Mesothelial cell of epicardium (in vitro differentiated cells): Measurements from ENCODE around the gene RASGRF2. TPM values are rescaled to one million over a fixed set of nuclear protein-coding genes. Genes with fewer than 3 reads are reported as not detected.

Experiments used
- DNase-seq, 2 experiments: peaks; one replicate each; pipeline ENCODE4 v3.0.0; 2021; ENCODE audit warnings: low spot score in 2 of 2; ENCODE audit not compliant: unreplicated experiment in 2 of 2
- H3K27ac Mint-ChIP-seq: 2 replicates; pipeline ENCODE4 v1.8.0; 2021; ENCODE audit warnings: mixed read lengths
- H3K27me3 Mint-ChIP-seq: 2 replicates; pipeline ENCODE4 v1.8.0; 2021; ENCODE audit warnings: low read depth, mixed read lengths
- H3K36me3 Mint-ChIP-seq: 2 replicates; pipeline ENCODE4 v1.8.0; 2021; ENCODE audit warnings: mixed read lengths
- H3K4me1 Mint-ChIP-seq: 2 replicates; pipeline ENCODE4 v1.8.0; 2021; ENCODE audit warnings: mixed read lengths
- H3K4me3 Mint-ChIP-seq: 2 replicates; pipeline ENCODE4 v1.8.0; 2021; ENCODE audit warnings: mild to moderate bottlenecking, moderate library complexity, mixed read lengths
- H3K9me3 Mint-ChIP-seq: 2 replicates; pipeline ENCODE4 v1.8.0; 2021; ENCODE audit warnings: mixed read lengths
- CTCF ChIP-seq: fragments of 200-600 bp; sonication (generic); IDR thresholded peaks from one replicate; pipeline ENCODE4 v1.5.0; 2021; ENCODE audit warnings: antibody characterized with exemption; ENCODE audit not compliant: unreplicated experiment
- total RNA-seq: library from RNA; stranded (reverse); gene quantifications from 3 replicates; pipeline ENCODE4 v1.2.1, GENCODE V29; 2021

The RASGRF2 gene
- total RNA-seq, 1 donor from 2014 or later, result 5.7 TPM

DNA sequence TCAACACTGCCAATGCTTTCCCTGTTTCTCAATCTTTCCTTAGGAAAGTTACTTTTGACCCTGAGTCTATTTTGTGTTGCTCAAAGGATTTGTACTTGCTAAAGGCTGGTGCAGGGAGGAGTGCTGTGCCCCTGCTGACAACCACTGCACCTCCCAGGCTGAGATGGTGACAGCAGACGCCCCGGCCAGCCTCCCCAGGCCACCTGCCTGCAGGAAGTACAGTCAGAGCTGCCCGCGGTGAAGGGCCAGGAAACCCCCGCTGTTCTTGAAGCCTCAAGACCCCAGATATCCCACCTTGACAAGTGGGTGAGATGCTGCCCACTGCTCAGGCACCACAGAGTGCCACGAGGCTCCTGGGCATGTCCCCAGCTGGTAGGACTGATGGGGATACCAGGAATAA, 228.8 kb downstream of the RASGRF2 start:
- no peaks in the 10 kb centered on the region for H3K27me3 Mint-ChIP-seq
- H3K27ac Mint-ChIP-seq, result no peak overlapping the region
- H3K4me3 Mint-ChIP-seq, result no peak overlapping the region
- DNase-seq, result no peak
- peaks cover 39% of the 10 kb centered on the region for H3K4me1 Mint-ChIP-seq
- no peak for TF ChIP-seq CTCF
- H3K9me3 Mint-ChIP-seq, result no peaks in the 10 kb centered on the region
- H3K36me3 Mint-ChIP-seq, result no peaks in the 10 kb centered on the region

DNA sequence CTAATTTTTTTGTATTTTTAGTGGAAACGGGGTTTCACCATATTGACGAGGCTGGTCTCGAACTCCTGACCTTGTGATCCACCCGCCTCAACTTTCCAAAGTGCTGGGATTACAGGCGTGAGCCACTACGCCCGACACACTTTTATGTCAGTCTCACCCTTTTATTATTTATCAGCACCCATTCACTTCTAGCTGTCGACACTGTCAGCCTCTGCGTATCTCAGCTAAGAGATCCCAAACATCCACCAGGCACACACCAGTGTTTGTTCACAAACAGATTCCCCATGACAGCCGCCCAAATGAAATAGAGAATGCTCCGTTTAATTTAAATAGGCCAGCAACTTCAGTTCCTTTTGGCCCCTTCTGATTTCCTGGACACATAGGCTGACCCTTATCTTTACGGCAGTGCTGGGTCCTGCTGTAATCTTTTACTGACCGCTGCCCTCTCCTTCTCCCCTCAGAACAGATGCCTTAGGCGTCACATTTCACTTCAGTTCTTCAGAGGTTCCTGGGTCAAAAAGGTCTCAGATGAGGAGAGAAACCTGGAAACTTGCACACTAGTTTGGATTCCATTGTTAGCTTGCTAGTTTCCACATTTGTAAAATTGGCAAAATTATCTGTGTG, 229.8 kb downstream of the RASGRF2 start:
- no peaks in the 10 kb centered on the region for H3K27me3 Mint-ChIP-seq
- no peak overlapping the region for H3K4me3 Mint-ChIP-seq
- no peak for DNase-seq
- H3K9me3 Mint-ChIP-seq, result no peaks in the 10 kb centered on the region
- no peak for TF ChIP-seq CTCF
- H3K4me1 Mint-ChIP-seq, result peaks cover 34% of the 10 kb centered on the region
- H3K36me3 Mint-ChIP-seq, result no peaks in the 10 kb centered on the region
- H3K27ac Mint-ChIP-seq, result no peak overlapping the region

DNA sequence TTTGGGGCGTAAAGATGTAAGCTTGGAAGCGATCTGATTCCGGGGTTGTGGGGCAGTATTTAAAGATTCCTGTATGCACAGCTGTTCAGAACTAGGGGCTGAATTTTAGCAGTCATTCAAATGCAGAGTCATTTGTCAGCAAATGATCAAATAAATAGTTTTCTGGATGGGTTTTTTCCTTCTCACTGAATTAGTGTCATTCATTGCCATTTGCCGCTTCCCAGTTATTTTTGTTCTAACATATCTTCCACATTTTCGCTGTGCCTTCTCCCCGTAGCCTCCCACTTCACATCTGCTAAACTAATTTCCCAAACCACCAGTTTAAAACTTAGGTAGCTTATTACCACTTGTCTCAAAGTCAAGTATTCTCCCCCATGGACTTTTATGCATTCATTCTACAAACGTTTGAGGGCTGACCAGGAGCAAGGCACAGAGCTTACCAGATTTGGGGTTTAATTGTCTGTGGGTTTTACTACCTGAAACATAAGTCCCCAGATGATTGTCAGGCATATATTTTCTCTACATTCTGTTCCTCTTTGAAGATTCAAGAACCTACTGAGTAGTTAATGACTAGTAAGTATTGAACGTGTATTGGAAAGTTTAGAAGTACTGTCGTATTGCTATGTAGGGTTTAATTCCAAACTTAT, 231.7 kb downstream of the RASGRF2 start:
- H3K36me3 Mint-ChIP-seq, result no peaks in the 10 kb centered on the region
- H3K27me3 Mint-ChIP-seq, result no peaks in the 10 kb centered on the region
- no peak overlapping the region for H3K4me3 Mint-ChIP-seq
- H3K27ac Mint-ChIP-seq, result no peak overlapping the region
- no peaks in the 10 kb centered on the region for H3K9me3 Mint-ChIP-seq
- DNase-seq, result no peak
- no peak for TF ChIP-seq CTCF
- H3K4me1 Mint-ChIP-seq, result peaks cover 32% of the 10 kb centered on the region

DNA sequence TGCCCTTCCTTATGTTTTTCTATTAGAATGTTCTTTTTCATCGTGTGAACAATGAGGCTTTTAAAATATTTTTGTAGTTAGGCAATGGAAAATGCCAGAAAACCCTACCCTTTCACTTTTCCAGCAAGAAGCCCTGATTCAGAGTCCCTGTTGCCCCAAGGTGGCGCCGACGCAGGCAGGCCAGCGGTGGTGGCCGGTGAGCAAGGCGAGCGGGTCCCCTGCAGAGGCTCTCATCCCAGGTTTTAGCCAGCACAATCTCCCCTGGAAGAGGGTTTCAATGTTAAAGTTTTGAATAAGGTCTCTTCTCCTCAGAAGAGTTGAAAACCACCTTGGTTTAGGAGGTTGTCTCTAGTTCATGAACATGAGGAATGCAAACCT, 232.2 kb downstream of the RASGRF2 start:
- H3K36me3 Mint-ChIP-seq, result no peaks in the 10 kb centered on the region
- no peaks in the 10 kb centered on the region for H3K9me3 Mint-ChIP-seq
- no peak overlapping the region for H3K27ac Mint-ChIP-seq
- peaks cover 32% of the 10 kb centered on the region for H3K4me1 Mint-ChIP-seq
- no peak for TF ChIP-seq CTCF
- DNase-seq, result no peak
- no peak overlapping the region for H3K4me3 Mint-ChIP-seq
- no peaks in the 10 kb centered on the region for H3K27me3 Mint-ChIP-seq

- peak; percentile 86 for TF ChIP-seq CTCF
- Mint-ChIP-seq H3K4me3 (peak overlapping the region; percentile 9), H3K4me1 (peaks cover 28% of the 10 kb centered on the region), H3K9me3 (no peaks in the 10 kb centered on the region), H3K27me3 (no peaks in the 10 kb centered on the region), H3K27ac (no peak overlapping the region), H3K36me3 (no peaks in the 10 kb centered on the region)
- DNase-seq, result peak; percentile 71 to 90
Measured at GRCh38 chr5:81194633-81195334, 234.6 kb downstream of the RASGRF2 start.
